Spleen (tissue), 11 donors: ENCODE results near the gene LGI4. TPM values are rescaled to one million over a fixed set of nuclear protein-coding genes. Genes with fewer than 3 reads are reported as not detected.
"Not testable (repeated sequence)": the region's sequence is repeated elsewhere in the genome, so short reads cannot be mapped to it uniquely, and the experiment has no call there.

Source experiments
- DNase-seq: peaks from one replicate; pipeline ENCODE4 v3.0.0-alpha.2; 2020
- H3K27ac ChIP-seq, 8 donors: fragments of 200-600 bp; sonication (generic) in 7 of 8; 1 replicate in 4 of 8; 2 replicates in 4 of 8; pipeline versions ENCODE4 v1.5.0 to v1.8.0; 2016 to 2021; ENCODE audit warnings: inconsistent platforms in 4 of 8, mild to moderate bottlenecking in 4 of 8, moderate library complexity in 1 of 8
- H3K27me3 ChIP-seq, 7 donors: fragments of 200-600 bp; sonication (generic) in 6 of 7; replicated peaks in 1 of 7; 1 replicate in 4 of 7; 2 replicates in 3 of 7; pipeline versions ENCODE4 v1.5.0 to v1.8.0; 2016 to 2021; ENCODE audit warnings: inconsistent platforms in 3 of 7, mild to moderate bottlenecking in 1 of 7
- H3K36me3 ChIP-seq, 6 donors: fragments of 200-600 bp; sonication (generic) in 5 of 6; 1 replicate in 4 of 6; 2 replicates in 2 of 6; pipeline versions ENCODE4 v1.5.0 to v1.8.0; 2016 to 2021; ENCODE audit warnings: inconsistent platforms in 2 of 6
- H3K4me1 ChIP-seq, 6 donors: fragments of 200-600 bp; sonication (generic) in 5 of 6; 1 replicate in 3 of 6; 2 replicates in 3 of 6; pipeline versions ENCODE4 v1.5.0 to v1.8.0; 2016 to 2021; ENCODE audit warnings: inconsistent platforms in 3 of 6
- H3K4me3 ChIP-seq, 8 donors: fragments of 200-600 bp; sonication (generic) in 7 of 8; 1 replicate in 4 of 8; 2 replicates in 4 of 8; pipeline versions ENCODE4 v1.5.0 to v1.8.0; 2016 to 2021; ENCODE audit warnings: inconsistent platforms in 4 of 8, mild to moderate bottlenecking in 4 of 8, moderate library complexity in 2 of 8
- H3K9me3 ChIP-seq, 8 donors: fragments of 200-600 bp; sonication (generic) in 7 of 8; 1 replicate in 4 of 8; 2 replicates in 4 of 8; pipeline versions ENCODE4 v1.5.0 to v1.8.0; 2016 to 2021; ENCODE audit warnings: inconsistent platforms in 4 of 8
- POLR2A ChIP-seq, 3 donors: fragments of 450-650 bp; IDR thresholded peaks; one replicate each; pipeline ENCODE4 v1.5.1; 2017; ENCODE audit warnings: antibody characterized with exemption in 3 of 3, mild to moderate bottlenecking in 1 of 3
- POLR2AphosphoS5 ChIP-seq, 3 donors: sonication (generic); formaldehyde crosslinking; IDR thresholded peaks; one replicate each; pipeline ENCODE4 v1.5.1; 2017; ENCODE audit warnings: antibody characterized with exemption in 3 of 3
- WGBS, 5 donors: extraction: QIAGEN DNeasy Blood & Tissue Kit in 3 of 5; methylation state at CpG; one replicate each; pipeline versions ENCODE4 v1.1.5 to v1.1.7; 2013 to 2018; 5-methylcytosine and 5-hydroxymethylcytosine counted together
- intact Hi-C: fragments of 100-400 bp; cut with DNase I; formaldehyde crosslinking; loops from one replicate; pipeline ENCODE4 v1.15.0; 2023; ENCODE audit warnings: low total_unique reads
- polyA plus RNA-seq, 3 donors: library from polyadenylated mRNA; stranded (reverse); fragments of 200-250 nt; gene quantifications; one replicate each; pipeline ENCODE4 v1.2.1, GENCODE V29; 2013
- total RNA-seq, 7 donors: library from RNA; depleted of rRNA in 3 of 7; stranded (reverse); fragments of >200 nt in 3 of 7; fragmentation: NEBNext Ultra II Directional in 4 of 7; extraction: Animal tissue kit (Norgen Biotek cat#: 25700) in 4 of 7; gene quantifications; one replicate each; pipeline versions ENCODE4 v1.1.0 to v1.2.1, GENCODE V29; 2016 to 2021
- TF ChIP-seq, protein P1 (sequence below), 11 experiments: fragments of 200-600 bp in 7 of 11; fragments of 450-650 bp in 4 of 11; sonication (generic) in 4 of 11; IDR thresholded peaks in 8 of 11; conservative IDR thresholded peaks in 3 of 11; 1 replicate in 7 of 11; 2 replicates in 4 of 11; pipeline versions ENCODE4 v1.4.0 to v1.8.0; 2016 to 2021; ENCODE audit warnings: antibody characterized with exemption in 11 of 11, inconsistent platforms in 4 of 11, mild to moderate bottlenecking in 1 of 11
- donor health status: healthy with polysubstance abuse.
- donor health status: DM: no; HTN: no; CAD: no; lungs with moderate emphysema.
- donor health status: DM: no; HTN: no; CAD: no.
- donor health status: Bipolar disorder and iron deficiency.
- donor health status: healthy.
- donor health status: DM: no; HTN: no; CAD: no.
- donor health status: DM: yes; HTN: yes; CAD: no.

Gene LGI4
- total and polyA plus RNA-seq, 10 donors, result 0.68 to 9.7 (median 1.6) TPM; not detected in 1

GRCh38 chr19:35133826-35134225 lies 1.0 kb downstream of the LGI4 start:
- Histone ChIP-seq H3K36me3 (no peaks in the 10 kb centered on the region), H3K9me3 (no peaks in the 10 kb centered on the region), H3K27ac (no peak overlapping the region), H3K4me3 (no peak overlapping the region), H3K27me3 (peaks cover 0 to 6% (median 0%) of the 10 kb centered on the region in 7 donors), H3K4me1 (peaks cover 3 to 36% (median 16%) of the 10 kb centered on the region in 6 donors)
- 78 to 89% (median 83%) methylated on average over 7 to 11 of the region's 11 CpGs for WGBS, 5 donors
- intact Hi-C loops, result no loop called here
- TF ChIP-seq POLR2A (IDR thresholded peaks at IDR 0.05) (no peak), POLR2AphosphoS5 (IDR thresholded peaks at IDR 0.05) (no peak)
- TF ChIP-seq, protein P1, sequence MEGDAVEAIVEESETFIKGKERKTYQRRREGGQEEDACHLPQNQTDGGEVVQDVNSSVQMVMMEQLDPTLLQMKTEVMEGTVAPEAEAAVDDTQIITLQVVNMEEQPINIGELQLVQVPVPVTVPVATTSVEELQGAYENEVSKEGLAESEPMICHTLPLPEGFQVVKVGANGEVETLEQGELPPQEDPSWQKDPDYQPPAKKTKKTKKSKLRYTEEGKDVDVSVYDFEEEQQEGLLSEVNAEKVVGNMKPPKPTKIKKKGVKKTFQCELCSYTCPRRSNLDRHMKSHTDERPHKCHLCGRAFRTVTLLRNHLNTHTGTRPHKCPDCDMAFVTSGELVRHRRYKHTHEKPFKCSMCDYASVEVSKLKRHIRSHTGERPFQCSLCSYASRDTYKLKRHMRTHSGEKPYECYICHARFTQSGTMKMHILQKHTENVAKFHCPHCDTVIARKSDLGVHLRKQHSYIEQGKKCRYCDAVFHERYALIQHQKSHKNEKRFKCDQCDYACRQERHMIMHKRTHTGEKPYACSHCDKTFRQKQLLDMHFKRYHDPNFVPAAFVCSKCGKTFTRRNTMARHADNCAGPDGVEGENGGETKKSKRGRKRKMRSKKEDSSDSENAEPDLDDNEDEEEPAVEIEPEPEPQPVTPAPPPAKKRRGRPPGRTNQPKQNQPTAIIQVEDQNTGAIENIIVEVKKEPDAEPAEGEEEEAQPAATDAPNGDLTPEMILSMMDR (IDR thresholded peaks at IDR 0.05 in 8 of 11, conservative IDR thresholded peaks at IDR 0.05 in 3 of 11), result no peak
- no peak for DNase-seq

DNA sequence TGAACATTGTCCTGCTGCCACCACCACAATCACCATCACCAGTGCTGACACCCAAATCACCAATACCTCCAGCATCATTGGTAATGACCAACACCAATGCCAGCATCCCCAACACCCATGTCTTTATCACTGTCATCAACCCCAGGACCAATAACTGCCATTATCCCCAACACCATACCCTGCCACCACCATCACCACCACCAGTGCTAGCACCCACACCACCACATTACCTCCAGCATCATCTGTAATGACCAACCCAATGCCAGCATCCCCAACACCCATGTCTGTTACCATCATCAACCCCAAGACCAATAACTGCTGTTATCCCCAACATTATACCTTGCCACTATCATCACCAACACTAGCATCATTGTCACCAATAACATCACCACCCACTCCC lies 2.6 kb downstream of the LGI4 start:
- H3K9me3 ChIP-seq, result no peaks in the 10 kb centered on the region
- H3K27ac ChIP-seq, result no peak overlapping the region
- no peak overlapping the region for H3K4me3 ChIP-seq
- H3K27me3 ChIP-seq, result no peaks in the 10 kb centered on the region
- H3K36me3 ChIP-seq, result no peaks in the 10 kb centered on the region
- intact Hi-C loops, result no loop called here
- DNase-seq, result no peak
- peaks cover 3 to 23% (median 11%) of the 10 kb centered on the region in 6 donors for H3K4me1 ChIP-seq
- TF ChIP-seq POLR2A (IDR thresholded peaks at IDR 0.05) (no peak), POLR2AphosphoS5 (IDR thresholded peaks at IDR 0.05) (no peak)
- TF ChIP-seq, protein P1 (IDR thresholded peaks at IDR 0.05 in 8 of 11, conservative IDR thresholded peaks at IDR 0.05 in 3 of 11), result no peak

- H3K4me3 ChIP-seq, result no peak overlapping the region
- no peak for DNase-seq
- H3K9me3 ChIP-seq, result no peaks in the 10 kb centered on the region
- intact Hi-C loops, result no loop called here
- 84 to 86% (median 86%) methylated on average over 26 to 31 of the region's 31 CpGs for WGBS, 5 donors
- no peak overlapping the region for H3K27ac ChIP-seq
- peaks cover 3 to 15% (median 9%) of the 10 kb centered on the region in 6 donors for H3K4me1 ChIP-seq
- no peak for TF ChIP-seq POLR2AphosphoS5 (IDR thresholded peaks at IDR 0.05)
- TF ChIP-seq, protein P1 (IDR thresholded peaks at IDR 0.05 in 8 of 11, conservative IDR thresholded peaks at IDR 0.05 in 3 of 11), result no peak
- no peak for TF ChIP-seq POLR2A (IDR thresholded peaks at IDR 0.05)
- no peaks in the 10 kb centered on the region for H3K36me3 ChIP-seq
- H3K27me3 ChIP-seq, result no peaks in the 10 kb centered on the region
These were observed 3.8 kb downstream of the LGI4 start for GRCh38 chr19:35130761-35131720.

DNA sequence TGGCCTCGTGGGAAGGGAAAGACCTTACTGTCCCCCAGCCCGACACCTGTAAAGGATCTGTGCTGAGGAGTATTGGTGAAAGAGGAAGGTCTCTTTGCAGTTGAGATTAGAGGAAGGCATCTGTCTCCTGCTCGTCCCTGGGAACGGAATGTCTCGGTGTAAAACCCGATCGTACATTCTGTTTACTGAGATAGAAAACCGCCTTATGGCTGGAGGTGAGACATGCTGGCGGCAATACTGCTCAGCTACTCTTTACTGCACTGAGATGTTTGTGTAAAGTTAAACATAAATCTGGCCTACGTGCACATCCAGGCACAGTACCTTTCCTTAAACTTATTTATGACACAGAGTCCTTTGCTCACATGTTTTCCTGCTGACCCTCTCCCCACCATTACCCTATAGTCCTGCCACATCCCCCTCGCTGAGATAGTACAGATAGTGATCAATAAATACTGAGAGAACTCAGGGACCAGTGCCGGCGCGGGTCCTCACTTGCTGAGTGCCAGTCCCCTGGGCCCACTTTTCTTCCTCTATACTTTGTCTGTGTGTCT lies 5.1 kb downstream of the LGI4 start:
- H3K4me3 ChIP-seq, H3K36me3 ChIP-seq, DNase-seq, H3K27me3 ChIP-seq, intact Hi-C loops, H3K9me3 ChIP-seq, H3K27ac ChIP-seq: not testable (repeated sequence)
- peaks cover 2 to 17% (median 8%) of the 10 kb centered on the region in 6 donors for H3K4me1 ChIP-seq
- 68 to 73% (median 72%) methylated on average over 14 of the region's 14 CpGs for WGBS, 5 donors
